HG03442 (cell line): Measurements from ENCODE around the gene ST3GAL4.
"Not testable (repeated sequence)": the region's sequence is repeated elsewhere in the genome, so short reads cannot be mapped to it uniquely, and the experiment has no call there.

Source experiments
- ATAC-seq: cut with Tn5 transposase; IDR thresholded peaks from one replicate; pipeline ENCODE4 v1.9.1; 2021; ENCODE audit warnings: mild to moderate bottlenecking, moderate library complexity; ENCODE audit not compliant: unreplicated experiment

The ST3GAL4 gene

GRCh38 chr11:126345759-126346585 is 9.5 kb upstream of the ST3GAL4 start:
- no peak for ATAC-seq

DNA sequence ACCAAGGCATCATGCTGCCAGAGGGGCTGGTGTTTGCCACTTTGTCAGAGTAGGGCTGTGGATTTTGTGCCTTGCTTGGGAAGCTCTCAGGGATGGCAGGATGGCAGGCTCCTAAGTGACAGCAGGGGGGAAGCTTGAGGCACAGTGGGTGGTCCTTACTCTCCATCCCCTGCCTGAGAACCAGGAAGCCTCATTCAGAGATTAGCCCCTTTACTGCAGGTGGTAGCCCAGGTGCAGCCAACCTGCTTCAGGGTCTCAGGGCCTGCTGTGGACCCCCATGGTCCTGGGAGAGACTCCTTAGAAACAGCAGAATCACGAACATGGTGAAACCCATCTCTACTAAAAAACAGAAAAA is 8.9 kb upstream of the ST3GAL4 start:
- ATAC-seq, result no peak

- ATAC-seq, result not testable (repeated sequence)
Observed at GRCh38 chr11:126346946-126347345, 8.5 kb upstream of the ST3GAL4 start.

DNA sequence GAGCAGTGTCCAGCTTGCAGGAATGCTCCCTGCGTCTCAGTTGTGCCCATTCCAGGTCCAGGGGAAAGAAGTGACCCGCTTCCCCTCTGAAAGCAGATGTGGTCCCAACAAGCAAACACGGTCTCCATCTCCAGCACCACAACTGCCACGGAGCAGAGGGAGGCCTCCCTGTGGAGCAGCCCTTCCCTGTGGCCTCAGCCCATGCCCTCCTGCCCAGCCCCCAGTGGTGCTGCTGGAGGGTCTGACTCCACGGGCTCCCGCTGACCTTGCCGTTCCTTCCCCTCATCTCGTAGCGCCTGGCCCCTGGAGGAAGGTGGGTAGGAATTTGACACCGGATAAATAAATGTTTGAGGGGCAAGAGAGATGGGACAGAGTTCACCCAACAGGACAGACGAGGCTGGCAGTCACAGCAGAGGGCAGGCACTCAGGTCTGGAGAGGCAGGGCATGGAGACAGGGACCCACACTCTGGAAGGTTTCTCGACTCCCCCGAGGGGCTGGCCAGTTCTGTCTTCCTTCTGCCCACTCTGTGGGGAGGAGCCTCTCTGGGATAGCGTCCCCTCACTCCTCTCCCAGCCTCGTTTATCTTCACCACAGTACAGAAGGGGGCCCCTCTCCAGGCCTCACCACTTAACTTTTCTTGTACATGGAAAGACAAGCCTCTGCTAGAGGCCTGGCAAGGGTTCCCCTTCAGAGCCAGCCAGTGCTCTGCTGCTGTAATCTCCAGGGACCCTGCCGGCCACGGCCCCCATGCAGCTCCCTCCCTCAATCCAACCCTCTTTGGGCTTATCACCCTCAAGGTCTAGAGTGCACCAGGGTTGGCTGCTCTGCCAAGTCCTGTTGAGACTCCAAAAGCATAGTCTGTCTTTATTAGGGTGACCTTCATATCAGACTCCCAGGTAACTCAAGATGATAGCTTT is 7.5 kb upstream of the ST3GAL4 start:
- ATAC-seq, result no peak

GRCh38 chr11:126348806-126349582 is 6.5 kb upstream of the ST3GAL4 start:
- ATAC-seq, result no peak

DNA sequence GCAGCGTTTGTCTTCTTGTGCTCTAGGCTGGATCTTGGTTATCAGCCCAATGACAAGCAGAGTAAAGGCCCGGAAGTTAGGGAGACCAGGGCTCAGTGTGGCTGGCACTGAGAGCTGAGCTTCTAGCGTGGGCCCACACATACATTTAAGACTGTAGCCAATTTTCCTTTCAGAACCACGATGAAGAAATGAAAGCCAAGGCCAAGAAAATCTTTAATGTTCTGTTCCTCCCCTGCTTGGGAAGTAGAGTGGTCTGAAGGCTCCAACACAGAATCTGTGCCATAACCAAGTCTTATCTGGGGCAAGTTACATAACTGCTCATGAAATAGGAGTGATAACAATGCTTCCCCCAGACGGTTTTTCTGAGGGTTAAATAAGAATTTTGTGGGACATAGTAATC is 4.7 kb upstream of the ST3GAL4 start:
- no peak for ATAC-seq

DNA sequence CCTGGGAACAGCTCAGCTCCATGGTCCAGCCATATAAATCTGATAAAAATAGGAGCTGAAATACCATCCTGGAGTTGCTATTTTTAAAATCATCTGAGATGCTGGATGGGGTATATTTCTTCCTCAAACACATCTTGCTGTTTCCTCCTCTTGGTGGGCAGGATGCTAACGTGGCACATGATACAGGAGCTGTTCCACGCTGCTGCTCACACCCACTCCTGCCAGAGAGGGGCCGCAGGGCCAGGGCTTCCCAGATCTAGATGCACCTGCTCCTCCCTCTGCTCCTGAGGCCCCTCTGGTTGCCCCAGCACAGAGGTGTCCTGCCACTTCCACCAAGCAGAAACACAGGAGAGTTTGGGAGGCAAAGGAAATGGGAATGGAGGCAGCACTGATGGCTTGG is 3.3 kb upstream of the ST3GAL4 start:
- no peak for ATAC-seq

- no peak for ATAC-seq
Observed at GRCh38 chr11:126352934-126353801, 2.3 kb upstream of the ST3GAL4 start.

DNA sequence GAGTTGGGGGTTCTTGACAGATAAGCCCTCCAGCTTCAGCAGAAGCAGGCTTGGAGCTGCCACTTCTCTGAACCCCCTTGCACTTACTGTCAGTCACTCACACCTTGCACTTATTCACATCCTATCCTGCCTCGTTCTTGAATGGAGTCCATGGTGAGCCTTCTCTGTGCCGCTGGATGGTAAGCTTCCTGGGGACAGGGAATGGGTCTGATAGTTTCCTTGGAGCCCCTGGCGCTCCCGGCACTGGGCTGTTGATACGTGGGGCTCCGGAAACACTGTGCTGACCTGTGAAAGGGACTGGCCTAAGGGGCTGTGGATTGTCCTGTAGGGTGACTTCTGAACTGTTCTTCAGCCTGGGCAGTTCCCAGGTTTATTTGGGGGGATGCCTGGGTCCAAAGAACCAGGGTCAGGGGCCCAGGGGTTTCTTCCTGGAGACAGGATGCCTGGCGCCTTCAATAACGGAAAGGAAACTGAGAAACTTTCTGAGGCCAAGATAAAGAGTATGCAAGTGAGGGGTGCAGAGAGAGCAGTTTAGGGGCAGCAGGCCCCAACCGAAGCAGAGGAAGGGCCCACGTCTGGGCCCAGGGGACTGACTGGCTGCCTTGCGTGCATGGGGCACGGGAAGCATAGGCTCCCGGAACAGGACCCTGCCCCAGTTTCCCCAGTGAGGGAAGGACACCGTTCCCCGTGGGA is 709 bp upstream of the ST3GAL4 start:
- peak; percentile 30 for ATAC-seq

DNA sequence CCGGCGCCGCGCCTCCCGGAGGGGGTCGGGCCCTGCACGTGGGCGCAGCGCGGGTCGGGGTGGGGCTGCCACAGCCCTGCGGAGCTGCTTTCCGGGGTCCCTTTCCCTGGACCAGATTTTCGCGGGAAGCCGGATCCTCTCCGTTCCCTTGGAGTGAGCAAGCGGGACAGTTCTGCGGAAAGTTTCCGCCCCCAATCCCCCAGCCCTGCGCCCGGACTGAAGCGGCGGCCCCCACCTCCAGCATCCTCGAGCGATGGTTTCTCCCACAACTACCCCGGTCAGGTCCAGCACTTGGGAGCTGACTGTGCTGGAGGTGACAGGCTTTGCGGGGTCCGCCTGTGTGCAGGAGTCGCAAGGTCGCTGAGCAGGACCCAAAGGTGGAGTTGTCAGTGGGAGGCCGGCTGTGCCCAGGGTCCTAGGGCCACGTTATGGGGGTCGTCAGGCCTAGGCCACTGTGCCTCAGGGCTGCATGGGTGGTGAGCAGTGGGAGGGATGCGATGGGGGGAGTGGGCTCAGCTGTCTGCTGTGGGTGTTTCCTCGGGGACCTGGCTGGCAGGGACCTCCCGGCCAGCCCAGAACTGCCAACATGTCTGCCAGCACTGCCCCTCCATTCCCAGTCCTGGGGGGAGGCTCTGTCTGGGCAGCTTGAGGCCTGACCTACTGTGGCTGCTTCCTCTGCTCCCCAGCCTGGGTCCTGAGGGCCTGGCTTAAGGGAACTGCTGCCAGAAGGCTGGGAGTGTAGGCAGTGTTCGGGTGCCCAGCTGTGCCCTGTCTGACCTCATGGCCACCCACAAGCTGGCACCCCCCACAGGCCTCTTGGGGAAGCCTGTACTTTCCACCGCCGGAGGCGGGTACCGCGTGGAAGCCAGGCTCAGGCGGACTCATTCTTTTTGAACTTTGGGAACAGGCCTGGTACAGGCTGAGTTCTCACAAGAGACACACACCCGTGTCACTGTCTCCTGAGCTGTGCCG is 726 bp downstream of the ST3GAL4 start:
- peak; percentile 4 for ATAC-seq

GRCh38 chr11:126357055-126357962 is 1.8 kb downstream of the ST3GAL4 start:
- no peak for ATAC-seq

GRCh38 chr11:126357969-126358762 is 2.7 kb downstream of the ST3GAL4 start:
- ATAC-seq, result no peak

DNA sequence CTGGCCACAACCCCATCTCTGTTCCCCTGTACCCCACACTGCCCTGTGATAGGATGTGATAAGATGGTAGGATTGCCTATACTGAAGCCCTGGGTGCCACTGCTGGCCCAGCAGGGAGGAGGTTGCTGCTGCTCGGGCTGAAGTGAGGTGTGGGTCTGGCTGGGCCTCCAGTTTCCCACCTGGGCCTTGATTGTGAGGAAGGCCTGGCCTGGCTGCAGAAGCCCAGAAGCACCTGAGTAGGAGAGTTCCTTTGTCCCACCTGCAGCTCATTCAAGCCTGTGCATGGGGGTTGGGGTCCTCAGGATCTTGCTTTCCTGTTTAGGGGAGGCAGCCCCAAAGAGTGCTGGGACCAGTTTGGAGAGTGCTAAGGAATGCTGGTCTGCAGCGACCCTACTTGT is 3.3 kb downstream of the ST3GAL4 start:
- no peak for ATAC-seq

GRCh38 chr11:126359431-126360048 is 4.1 kb downstream of the ST3GAL4 start:
- no peak for ATAC-seq

GRCh38 chr11:126360049-126360446 is 4.6 kb downstream of the ST3GAL4 start:
- no peak for ATAC-seq

DNA sequence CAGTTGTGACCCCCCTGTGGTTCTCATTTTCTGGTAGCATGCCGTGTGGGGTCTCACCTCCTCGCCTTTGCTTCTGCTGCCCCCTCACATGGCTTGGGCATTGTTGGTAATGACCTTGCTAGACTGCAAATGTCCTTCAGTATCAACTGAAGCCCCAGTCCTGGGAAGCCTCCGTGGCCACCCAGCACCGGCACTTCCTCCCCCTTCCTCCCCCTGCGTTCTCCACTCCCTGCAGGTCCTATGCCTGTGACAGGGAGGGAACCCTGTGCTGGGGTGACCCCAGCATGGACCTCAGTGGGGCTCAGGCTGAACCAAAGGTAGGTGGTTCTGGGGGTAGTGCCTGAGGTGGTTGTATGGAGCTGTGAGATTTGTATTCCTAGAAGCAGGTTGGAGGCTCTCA is 5.9 kb downstream of the ST3GAL4 start:
- no peak for ATAC-seq
